ENCODE data around the gene PGM2L1. TPM values are rescaled to one million over a fixed set of nuclear protein-coding genes. Genes with fewer than 3 reads are reported as not detected.

Gene PGM2L1
- total and polyA plus RNA-seq, 2 donors (not counting 1 experiment from before 2014, with no cell fraction given): 1.6 to 8.4 TPM

GRCh38 chr11:74312326-74312725 lies 85.9 kb downstream of the PGM2L1 start:
- Histone ChIP-seq H2AFZ (ENCODE audit: insufficient read depth, low read depth, low read length, poor library complexity, severe bottlenecking) (no peak overlapping the region), H3K79me2 (ENCODE audit: control insufficient read depth, insufficient read depth, low read length) (no peaks in the 10 kb centered on the region), H3K27me3 (replicated peaks in 1 of 4; ENCODE audit: control extremely low read depth in 1 of 4, control insufficient read depth in 3 of 4, insufficient read depth in 4 of 4, low read length in 3 of 4) (peaks cover 0 to 18% (median 15%) of the 10 kb centered on the region in 4 experiments), H4K20me1 (ENCODE audit: control insufficient read depth, insufficient read depth, low read length, poor library complexity, severe bottlenecking) (no peaks in the 10 kb centered on the region), H3K9me3 (ENCODE audit: control extremely low read depth in 1 of 3, control insufficient read depth in 2 of 3, insufficient read depth in 1 of 3, low read length in 2 of 3) (peaks cover 1 to 9% (median 8%) of the 10 kb centered on the region in 3 donors), H3K27ac (ENCODE audit: low read length in 2 of 2) (no peak overlapping the region), H3K4me1 (ENCODE audit: control insufficient read depth in 2 of 2, insufficient read depth in 2 of 2, low read length in 2 of 2) (peaks cover 10 to 13% of the 10 kb centered on the region in 2 donors), H3K4me3 (ENCODE audit: control extremely low read depth in 1 of 5, extremely low read depth in 1 of 5, insufficient read depth in 1 of 5, low read depth in 2 of 5, low read length in 4 of 5) (no peak overlapping the region), H3K36me3 (replicated peaks in 1 of 2; ENCODE audit: control extremely low read depth in 1 of 2, control insufficient read depth in 1 of 2, extremely low read depth in 1 of 2, insufficient read depth in 2 of 2, low read length in 1 of 2) (no peaks in the 10 kb centered on the region), H3K9ac (ENCODE audit: low read length) (no peak overlapping the region), H3K4me2 (replicated peaks; ENCODE audit: low read depth, low read length, poor library complexity, severe bottlenecking) (no peak overlapping the region)
- Mint-ChIP-seq H3K4me3 (no peak overlapping the region), H3K27me3 (peaks cover 35% of the 10 kb centered on the region), H3K9me3 (ENCODE audit: insufficient read depth) (peaks cover 9% of the 10 kb centered on the region), H3K27ac (no peak overlapping the region), H3K4me1 (peaks cover 9% of the 10 kb centered on the region)
- POLR2A ChIA-PET: no interaction called here
- WGBS (ENCODE audit: insufficient coverage): 86% methylated on average over 1 of the region's 1 CpG
- CTCF ChIA-PET: no interaction called here
- ATAC-seq (ENCODE audit: low read depth): no peak
- no peak for DNase-seq
- TF ChIP-seq EZH2 (IDR thresholded peaks at IDR 0.05; ENCODE audit: borderline replicate concordance, insufficient read depth, low read depth, low read length, poor library complexity, severe bottlenecking): no peak
- no peak for TF ChIP-seq CTCF (IDR thresholded peaks at IDR 0.05)
- intact Hi-C loops (cut with micrococcal nuclease): no loop called here

GRCh38 chr11:74311352-74311926 lies 86.8 kb downstream of the PGM2L1 start, which contains the start of gene P4HA3:
P4HA3 (minus strand) TSS chr11:74311640; CDS start chr11:74311611, 29 bp downstream.
- H3K9me3 ChIP-seq (ENCODE audit: control extremely low read depth in 1 of 3, control insufficient read depth in 2 of 3, insufficient read depth in 1 of 3, low read length in 2 of 3): peaks cover 0 to 8% (median 3%) of the 10 kb centered on the region in 3 donors
- peaks cover 9% of the 10 kb centered on the region for H3K4me1 Mint-ChIP-seq
- peaks cover 10 to 13% of the 10 kb centered on the region in 2 donors for H3K4me1 ChIP-seq (ENCODE audit: control insufficient read depth in 2 of 2, insufficient read depth in 2 of 2, low read length in 2 of 2)
- TF ChIP-seq EZH2 (IDR thresholded peaks at IDR 0.05; ENCODE audit: borderline replicate concordance, insufficient read depth, low read depth, low read length, poor library complexity, severe bottlenecking) (no peak), CTCF (IDR thresholded peaks at IDR 0.05) (no peak)
- no peak within 1 kb of the TSS for H3K27ac Mint-ChIP-seq
- ATAC-seq (ENCODE audit: low read depth): peak; percentile 85
- CTCF ChIA-PET: no interaction called here
- H3K27ac ChIP-seq (ENCODE audit: low read length in 2 of 2): no peak within 1 kb of the TSS
- peak within 1 kb of the TSS in 3 of 5 experiments; percentile 15 to 58 (median 46) for H3K4me3 ChIP-seq (ENCODE audit: control extremely low read depth in 1 of 5, extremely low read depth in 1 of 5, insufficient read depth in 1 of 5, low read depth in 2 of 5, low read length in 4 of 5)
- peaks cover 43% of the 10 kb centered on the region for H3K27me3 Mint-ChIP-seq
- H2AFZ ChIP-seq (ENCODE audit: insufficient read depth, low read depth, low read length, poor library complexity, severe bottlenecking): peak within 1 kb of the TSS; percentile 60
- WGBS (ENCODE audit: insufficient coverage): 4% methylated on average over 55 of the region's 62 CpGs
- peaks cover 2% of the 10 kb centered on the region for H3K9me3 Mint-ChIP-seq (ENCODE audit: insufficient read depth)
- no peaks in the 10 kb centered on the region for H3K36me3 ChIP-seq (replicated peaks in 1 of 2; ENCODE audit: control extremely low read depth in 1 of 2, control insufficient read depth in 1 of 2, extremely low read depth in 1 of 2, insufficient read depth in 2 of 2, low read length in 1 of 2)
- POLR2A ChIA-PET: no interaction called here
- DNase-seq: peak; percentile 60
- no peaks in the 10 kb centered on the region for H4K20me1 ChIP-seq (ENCODE audit: control insufficient read depth, insufficient read depth, low read length, poor library complexity, severe bottlenecking)
- peak within 1 kb of the TSS; percentile 69 for H3K4me3 Mint-ChIP-seq
- intact Hi-C loops (cut with micrococcal nuclease): no loop called here
- peak within 1 kb of the TSS; percentile 83 for H3K4me2 ChIP-seq (replicated peaks; ENCODE audit: low read depth, low read length, poor library complexity, severe bottlenecking)
- peak within 1 kb of the TSS; percentile 52 for H3K9ac ChIP-seq (ENCODE audit: low read length)
- peaks cover 0 to 18% (median 15%) of the 10 kb centered on the region in 4 experiments for H3K27me3 ChIP-seq (replicated peaks in 1 of 4; ENCODE audit: control extremely low read depth in 1 of 4, control insufficient read depth in 3 of 4, insufficient read depth in 4 of 4, low read length in 3 of 4)
- no peaks in the 10 kb centered on the region for H3K79me2 ChIP-seq (ENCODE audit: control insufficient read depth, insufficient read depth, low read length)

All from B cell (primary cell).